ENCODE data around the gene PVRIG.

PVRIG gene

GRCh38 chr7:100173806-100174495 lies 45.8 kb upstream of the PVRIG start:
- 95% methylated on average over 10 of the region's 11 CpGs for WGBS
- Histone ChIP-seq H3K27ac (ENCODE audit: low read length, poor library complexity, severe bottlenecking) (no peak overlapping the region), H4K91ac (ENCODE audit: low read length) (no peak overlapping the region), H3K36me3 (ENCODE audit: control insufficient read depth in 1 of 2, insufficient read depth in 2 of 2, low read depth in 1 of 2, low read length in 2 of 2) (peaks cover 0 to 16% of the 10 kb centered on the region in 2 experiments), H3K23ac (ENCODE audit: low read length in 2 of 2) (no peak overlapping the region), H3K9me3 (ENCODE audit: control insufficient read depth, low read length) (no peaks in the 10 kb centered on the region), H2BK5ac (ENCODE audit: low read depth, low read length, poor library complexity, severe bottlenecking) (no peak overlapping the region), H3K18ac (ENCODE audit: low read depth in 1 of 2, low read length in 2 of 2) (no peak overlapping the region), H3K9ac (ENCODE audit: low read length) (no peak overlapping the region), H2BK120ac (ENCODE audit: low read depth, low read length) (no peak overlapping the region), H2BK12ac (ENCODE audit: low read length in 2 of 2) (no peak overlapping the region), H3K27me3 (ENCODE audit: control insufficient read depth in 1 of 2, insufficient read depth in 1 of 2, low read length in 2 of 2) (peaks cover 14 to 28% of the 10 kb centered on the region in 2 experiments), H2AFZ (ENCODE audit: low read depth, low read length) (no peak overlapping the region), H3K79me1 (replicated peaks; ENCODE audit: low read length, poor library complexity, severe bottlenecking) (peaks cover 4% of the 10 kb centered on the region), H2BK15ac (ENCODE audit: low read depth, poor library complexity, severe bottlenecking) (no peak overlapping the region), H3K4ac (ENCODE audit: low read depth in 1 of 2, low read length in 2 of 2) (no peak overlapping the region), H3K4me1 (ENCODE audit: control insufficient read depth, insufficient read depth, low read depth, low read length) (peaks cover 17% of the 10 kb centered on the region), H4K8ac (ENCODE audit: low read length) (no peak overlapping the region), H2AK5ac (ENCODE audit: low read length, severe bottlenecking) (no peak overlapping the region), H3K4me2 (ENCODE audit: low read length, poor library complexity, severe bottlenecking) (no peak overlapping the region), H3K14ac (ENCODE audit: low read length in 2 of 2) (no peak overlapping the region), H3K4me3 (ENCODE audit: insufficient read depth in 1 of 2, low read depth in 1 of 2, low read length in 2 of 2) (no peak overlapping the region)
- DNase-seq, result no peak

GRCh38 chr7:100174582-100174981 lies 45.2 kb upstream of the PVRIG start:
- H3K14ac ChIP-seq (ENCODE audit: low read length in 2 of 2), result no peak overlapping the region
- no peak overlapping the region for H4K8ac ChIP-seq (ENCODE audit: low read length)
- no peak overlapping the region for H4K91ac ChIP-seq (ENCODE audit: low read length)
- H2AK5ac ChIP-seq (ENCODE audit: low read length, severe bottlenecking), result no peak overlapping the region
- H3K79me1 ChIP-seq (replicated peaks; ENCODE audit: low read length, poor library complexity, severe bottlenecking), result peaks cover 4% of the 10 kb centered on the region
- no peak overlapping the region for H2AFZ ChIP-seq (ENCODE audit: low read depth, low read length)
- no peak overlapping the region for H3K23ac ChIP-seq (ENCODE audit: low read length in 2 of 2)
- H3K18ac ChIP-seq (ENCODE audit: low read depth in 1 of 2, low read length in 2 of 2), result no peak overlapping the region
- no peak overlapping the region for H2BK15ac ChIP-seq (ENCODE audit: low read depth, poor library complexity, severe bottlenecking)
- H3K27ac ChIP-seq (ENCODE audit: low read length, poor library complexity, severe bottlenecking), result no peak overlapping the region
- no peak for DNase-seq
- H3K4me2 ChIP-seq (ENCODE audit: low read length, poor library complexity, severe bottlenecking), result no peak overlapping the region
- H3K4me1 ChIP-seq (ENCODE audit: control insufficient read depth, insufficient read depth, low read depth, low read length), result peaks cover 17% of the 10 kb centered on the region
- WGBS, result 96% methylated on average over 5 of the region's 5 CpGs
- no peak overlapping the region for H3K4ac ChIP-seq (ENCODE audit: low read depth in 1 of 2, low read length in 2 of 2)
- no peaks in the 10 kb centered on the region for H3K9me3 ChIP-seq (ENCODE audit: control insufficient read depth, low read length)
- no peak overlapping the region for H3K9ac ChIP-seq (ENCODE audit: low read length)
- peaks cover 0 to 16% of the 10 kb centered on the region in 2 experiments for H3K36me3 ChIP-seq (ENCODE audit: control insufficient read depth in 1 of 2, insufficient read depth in 2 of 2, low read depth in 1 of 2, low read length in 2 of 2)
- H2BK12ac ChIP-seq (ENCODE audit: low read length in 2 of 2), result no peak overlapping the region
- no peak overlapping the region for H2BK120ac ChIP-seq (ENCODE audit: low read depth, low read length)
- no peak overlapping the region for H2BK5ac ChIP-seq (ENCODE audit: low read depth, low read length, poor library complexity, severe bottlenecking)
- H3K27me3 ChIP-seq (ENCODE audit: control insufficient read depth in 1 of 2, insufficient read depth in 1 of 2, low read length in 2 of 2), result peaks cover 19 to 28% of the 10 kb centered on the region in 2 experiments
- no peak overlapping the region for H3K4me3 ChIP-seq (ENCODE audit: insufficient read depth in 1 of 2, low read depth in 1 of 2, low read length in 2 of 2)

GRCh38 chr7:100175296-100175935 lies 44.3 kb upstream of the PVRIG start:
- H3K27ac ChIP-seq (ENCODE audit: low read length, poor library complexity, severe bottlenecking), result no peak overlapping the region
- no peak for DNase-seq
- WGBS, result 97% methylated on average over 12 of the region's 14 CpGs
- H3K4ac ChIP-seq (ENCODE audit: low read depth in 1 of 2, low read length in 2 of 2), result no peak overlapping the region
- H3K14ac ChIP-seq (ENCODE audit: low read length in 2 of 2), result no peak overlapping the region
- no peak overlapping the region for H2BK15ac ChIP-seq (ENCODE audit: low read depth, poor library complexity, severe bottlenecking)
- H3K23ac ChIP-seq (ENCODE audit: low read length in 2 of 2), result no peak overlapping the region
- H3K27me3 ChIP-seq (ENCODE audit: control insufficient read depth in 1 of 2, insufficient read depth in 1 of 2, low read length in 2 of 2), result peaks cover 20 to 28% of the 10 kb centered on the region in 2 experiments
- no peaks in the 10 kb centered on the region for H3K9me3 ChIP-seq (ENCODE audit: control insufficient read depth, low read length)
- H3K36me3 ChIP-seq (ENCODE audit: control insufficient read depth in 1 of 2, insufficient read depth in 2 of 2, low read depth in 1 of 2, low read length in 2 of 2), result peaks cover 0 to 16% of the 10 kb centered on the region in 2 experiments
- H4K91ac ChIP-seq (ENCODE audit: low read length), result no peak overlapping the region
- H2AK5ac ChIP-seq (ENCODE audit: low read length, severe bottlenecking), result no peak overlapping the region
- H2BK5ac ChIP-seq (ENCODE audit: low read depth, low read length, poor library complexity, severe bottlenecking), result no peak overlapping the region
- H3K9ac ChIP-seq (ENCODE audit: low read length), result no peak overlapping the region
- H2BK120ac ChIP-seq (ENCODE audit: low read depth, low read length), result no peak overlapping the region
- H2BK12ac ChIP-seq (ENCODE audit: low read length in 2 of 2), result no peak overlapping the region
- peaks cover 4% of the 10 kb centered on the region for H3K79me1 ChIP-seq (replicated peaks; ENCODE audit: low read length, poor library complexity, severe bottlenecking)
- H3K4me3 ChIP-seq (ENCODE audit: insufficient read depth in 1 of 2, low read depth in 1 of 2, low read length in 2 of 2), result no peak overlapping the region
- peaks cover 17% of the 10 kb centered on the region for H3K4me1 ChIP-seq (ENCODE audit: control insufficient read depth, insufficient read depth, low read depth, low read length)
- H2AFZ ChIP-seq (ENCODE audit: low read depth, low read length), result no peak overlapping the region
- H4K8ac ChIP-seq (ENCODE audit: low read length), result no peak overlapping the region
- H3K18ac ChIP-seq (ENCODE audit: low read depth in 1 of 2, low read length in 2 of 2), result no peak overlapping the region
- H3K4me2 ChIP-seq (ENCODE audit: low read length, poor library complexity, severe bottlenecking), result no peak overlapping the region

All from mesenchymal stem cell (in vitro differentiated cells and primary cell).